Hypothalamus (tissue), 51 donors: ENCODE measurements around the gene CBX6.

Experiments used
- DNase-seq, 51 donors: peaks; one replicate each; lab custom pipeline; 2025; lab: John Stamatoyannopoulos, UW

CBX6 gene

DNA sequence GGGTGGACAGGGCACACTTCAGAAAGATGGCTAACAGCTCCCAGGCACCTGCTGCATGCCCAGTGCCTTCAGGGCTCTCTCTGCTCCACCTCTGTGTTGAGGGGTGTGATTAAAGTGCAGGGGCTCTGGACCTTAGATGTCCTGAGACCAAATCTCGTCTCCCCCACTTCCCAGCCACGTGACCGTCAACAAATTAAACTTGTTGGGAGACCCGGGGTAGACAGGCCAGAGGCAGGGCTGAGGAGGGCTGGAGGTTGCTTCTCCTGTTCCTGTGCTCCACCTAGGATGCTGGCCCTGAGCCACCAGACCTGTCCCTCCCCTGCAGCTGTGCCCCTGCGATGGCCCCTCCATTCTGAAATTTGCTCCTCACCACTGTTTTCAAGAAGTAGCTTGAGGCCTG lies 45.2 kb downstream of the CBX6 start:
- DNase-seq, result no peak

DNA sequence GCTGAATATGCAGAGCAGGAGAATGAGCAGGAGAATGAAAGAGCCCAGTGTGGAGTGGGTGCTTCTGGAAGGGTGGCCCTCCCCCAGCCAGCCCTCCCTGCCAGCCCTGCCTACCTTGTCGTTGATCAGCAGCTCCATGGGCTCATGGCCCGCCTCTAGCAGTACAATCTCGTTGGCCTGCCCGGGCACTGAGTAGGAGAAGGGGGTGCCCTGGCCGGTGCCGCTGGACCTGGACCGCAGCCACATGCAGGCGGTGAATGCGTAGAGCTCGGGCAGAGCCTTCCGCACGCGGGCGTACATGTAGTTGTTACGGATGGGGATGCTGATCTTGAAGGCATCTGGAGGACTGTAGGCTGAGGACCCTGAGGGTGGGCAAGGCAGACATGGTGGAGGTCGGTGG lies 45.6 kb downstream of the CBX6 start:
- no peak for DNase-seq

DNA sequence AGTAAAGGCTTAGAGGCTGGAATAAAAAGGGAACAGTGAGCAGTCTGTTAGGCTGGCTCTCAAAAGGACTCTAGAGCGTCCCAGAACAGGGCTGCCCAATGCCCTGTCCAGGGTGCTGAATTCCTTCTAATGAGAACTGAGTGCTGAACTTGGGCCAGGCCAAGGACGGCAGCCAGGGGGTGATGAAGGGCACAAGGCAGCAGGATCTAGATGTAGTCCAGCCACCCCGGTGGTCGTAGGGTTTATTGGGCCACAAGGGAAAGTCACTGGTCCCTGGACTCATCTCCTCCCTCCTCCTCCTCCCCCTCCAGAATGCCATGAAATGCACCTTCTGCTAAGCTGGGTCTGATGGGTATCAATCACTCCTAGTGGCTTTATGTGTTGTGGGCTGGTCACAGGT lies 47.4 kb downstream of the CBX6 start:
- DNase-seq, result peak in 26 of 51 donors; percentile 6 to 72 (median 40)

DNA sequence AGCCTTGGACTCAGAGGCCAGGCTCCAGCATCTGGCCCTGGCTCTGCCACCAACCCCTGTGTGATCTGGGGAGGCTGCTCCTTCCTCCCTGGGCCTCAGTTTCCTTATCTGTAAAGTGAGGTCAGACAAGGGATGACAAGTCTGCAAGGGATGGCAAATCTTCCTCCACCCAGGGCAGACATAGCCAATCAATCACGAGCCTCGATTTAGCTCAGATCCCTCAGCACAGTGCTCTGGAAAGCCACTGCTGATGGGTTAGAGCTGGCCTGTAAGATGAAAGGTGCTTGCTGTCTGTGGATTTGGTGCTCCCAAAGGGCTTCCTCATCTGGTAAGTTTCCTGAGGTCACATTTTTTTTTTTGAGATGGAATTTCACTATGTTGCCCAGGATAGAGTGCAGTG lies 48.4 kb downstream of the CBX6 start:
- no peak for DNase-seq

DNA sequence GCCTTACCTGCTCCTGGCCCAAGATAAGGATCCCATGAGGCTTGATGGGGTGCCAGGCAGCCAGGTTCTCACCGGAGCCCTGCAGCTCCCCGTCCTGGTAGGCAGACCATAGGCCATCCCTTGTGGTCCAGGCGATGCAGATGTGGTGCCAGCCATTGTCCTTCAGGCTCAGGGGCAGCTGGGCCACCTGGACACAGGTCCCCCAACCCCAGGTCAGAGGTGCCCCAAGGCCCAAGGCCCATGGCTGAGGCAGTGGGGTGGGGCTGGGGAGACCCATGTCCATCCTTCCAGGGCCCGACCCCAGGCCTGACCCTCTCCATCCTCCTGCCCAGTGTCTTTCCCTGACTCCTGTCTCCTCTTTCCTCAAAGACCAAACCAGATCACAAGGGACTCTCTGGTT lies 48.9 kb downstream of the CBX6 start:
- no peak for DNase-seq

DNA sequence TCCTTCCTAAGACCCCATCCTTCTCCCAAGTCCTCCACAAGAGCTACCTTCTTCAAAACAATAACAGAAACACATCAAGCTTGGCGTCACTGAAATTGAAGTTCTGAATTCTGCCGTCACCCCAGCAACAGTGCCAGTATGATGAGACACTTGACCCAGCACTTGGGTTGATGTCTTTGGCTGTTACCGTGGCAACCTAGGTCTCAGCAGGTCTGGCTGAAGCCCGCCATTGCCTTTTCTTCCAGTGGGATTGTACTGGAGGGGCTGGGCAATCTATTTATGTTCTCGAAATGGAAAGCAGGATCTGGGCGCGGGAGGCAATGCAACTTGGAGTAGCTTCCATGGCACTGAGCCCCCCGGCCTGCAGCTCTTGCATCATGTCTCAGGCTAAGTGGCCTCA lies 52.0 kb downstream of the CBX6 start:
- DNase-seq, result peak in 8 of 51 donors; percentile 12 to 62 (median 34)

DNA sequence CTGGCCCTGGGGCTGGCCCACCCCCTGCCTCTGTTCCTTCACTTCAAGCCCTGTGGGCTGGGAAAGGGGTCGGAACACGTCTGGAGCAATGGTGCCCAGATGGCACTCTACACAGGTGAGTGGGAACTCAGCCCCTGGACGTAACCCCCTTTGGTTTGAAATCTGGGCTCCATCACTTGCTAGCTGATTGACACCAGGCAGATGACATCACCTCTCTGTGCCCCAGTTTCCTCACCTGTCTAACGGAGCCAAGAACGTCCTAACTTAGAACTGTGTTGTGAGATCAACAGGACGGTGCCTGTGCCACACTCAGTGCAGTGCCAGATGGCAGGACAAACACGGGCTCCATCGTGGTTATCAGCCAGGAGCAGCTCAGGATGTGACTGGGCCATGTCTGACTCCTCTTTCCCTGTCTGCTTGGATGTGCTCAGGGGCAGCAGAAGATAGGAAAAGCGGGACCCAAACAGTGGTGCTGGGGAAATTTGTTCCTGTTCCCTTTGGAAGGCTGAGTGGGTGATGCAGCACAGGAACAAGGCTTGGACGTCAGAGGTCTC lies 52.6 kb downstream of the CBX6 start:
- DNase-seq, result no peak

DNA sequence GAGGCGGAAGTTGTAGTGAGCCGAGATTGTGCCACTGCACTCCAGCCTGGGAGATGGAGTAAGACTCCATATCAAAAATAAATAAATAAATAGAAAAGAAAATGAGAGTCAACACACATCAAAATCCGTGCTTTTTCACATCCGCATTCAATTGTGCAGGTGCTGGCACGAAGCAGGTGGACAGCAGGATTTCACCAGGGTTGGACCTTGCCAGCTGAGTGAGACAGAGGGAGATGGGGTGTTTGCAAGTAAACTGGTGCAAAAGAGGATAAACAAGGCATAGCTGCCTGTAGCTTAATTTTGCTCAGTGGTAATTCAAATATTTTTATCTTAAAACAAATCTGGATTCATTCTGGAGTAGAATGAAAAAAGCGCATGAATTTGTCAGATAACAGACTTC lies 54.8 kb downstream of the CBX6 start:
- DNase-seq, result no peak

DNA sequence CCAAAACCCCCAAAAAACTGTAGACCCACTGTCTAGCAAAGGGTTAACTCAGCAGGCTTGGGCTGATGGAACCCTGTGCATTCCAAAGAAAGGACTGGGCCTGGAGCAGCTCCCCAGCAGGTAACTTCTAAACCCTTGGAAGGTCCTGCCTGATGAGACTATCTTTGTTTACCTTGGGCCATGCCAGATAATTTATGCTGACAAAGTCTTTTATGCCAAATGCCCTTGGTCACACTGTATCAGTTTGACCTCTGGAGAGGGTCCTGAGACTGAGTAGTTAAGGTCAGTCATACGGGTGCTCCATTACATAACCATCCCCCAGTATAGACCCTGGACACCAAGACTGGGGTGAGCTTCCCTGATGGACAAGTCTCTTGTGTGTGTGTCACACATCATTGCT lies 56.2 kb downstream of the CBX6 start:
- DNase-seq, result no peak
